Stimulated activated CD8-positive, alpha-beta memory T cell treated with anti-CD3 and anti-CD28 coated beads, Interleukin-12 subunit alpha, Interleukin-12 subunit beta, amount 100 ng/mL, for 1 hour (primary cell): Measurements from ENCODE around the gene OSGEP.
"Not testable (repeated sequence)": the region's sequence is repeated elsewhere in the genome, so short reads cannot be mapped to it uniquely, and the experiment has no call there.

ENCODE experiments used
- DNase-seq: peaks from one replicate; pipeline ENCODE4 v3.0.0-alpha.2; 2020; ENCODE audit warnings: low read depth

OSGEP gene

GRCh38 chr14:20469890-20470602 is 15.4 kb upstream of the OSGEP start:
- peak; percentile 33 for DNase-seq

DNA sequence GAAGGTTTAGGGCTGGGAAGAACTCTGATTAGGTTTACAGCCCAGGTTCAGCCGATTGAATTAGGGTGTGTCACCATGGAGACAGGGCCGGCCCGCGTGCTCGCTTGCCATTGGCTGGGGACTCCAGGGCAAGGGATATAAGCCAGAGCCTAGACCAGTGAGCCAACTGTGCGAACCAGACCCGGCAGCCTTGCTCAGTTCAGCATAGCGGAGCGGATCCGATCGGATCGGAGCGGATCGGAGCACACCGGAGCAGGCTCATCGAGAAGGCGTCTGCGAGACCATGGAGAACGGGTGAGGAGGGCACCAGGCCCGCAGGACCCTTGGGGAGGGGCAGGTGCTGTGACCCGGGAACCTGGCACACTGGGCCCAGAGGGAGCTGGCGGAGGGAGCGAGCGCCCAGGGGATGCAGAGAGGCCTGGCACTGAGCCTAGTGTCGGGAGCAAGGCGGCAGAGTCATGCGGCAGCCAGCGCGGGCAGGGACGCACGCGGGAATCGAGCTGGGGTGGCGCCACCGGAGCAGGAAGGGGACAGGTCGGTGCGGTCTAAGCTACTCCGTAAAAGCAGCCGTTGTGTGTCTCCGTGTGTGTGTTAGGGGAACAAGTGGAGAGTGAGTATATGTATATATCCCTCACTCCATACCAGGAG is 14.8 kb upstream of the OSGEP start, which contains the start of gene PNP:
Gene PNP (plus strand): TSS at position 165 of the 648 bp plus-strand sequence. CDS start 119 bp downstream, at position 284.
- DNase-seq = peak; percentile 78

GRCh38 chr14:20468764-20469241 is 14.2 kb upstream of the OSGEP start:
- DNase-seq = no peak

GRCh38 chr14:20461225-20462141 is 6.9 kb upstream of the OSGEP start, which contains the start of gene PIP4P1:
Gene PIP4P1, minus strand, starts transcription at chr14:20461434. Its CDS starts 109 bp downstream, at chr14:20461325.
- peak; percentile 97 for DNase-seq

- peak; percentile 18 for DNase-seq
Observed at GRCh38 chr14:20460458-20461224, 6.0 kb upstream of the OSGEP start.

- DNase-seq = no peak
Observed at GRCh38 chr14:20458031-20458789, 3.6 kb upstream of the OSGEP start.

DNA sequence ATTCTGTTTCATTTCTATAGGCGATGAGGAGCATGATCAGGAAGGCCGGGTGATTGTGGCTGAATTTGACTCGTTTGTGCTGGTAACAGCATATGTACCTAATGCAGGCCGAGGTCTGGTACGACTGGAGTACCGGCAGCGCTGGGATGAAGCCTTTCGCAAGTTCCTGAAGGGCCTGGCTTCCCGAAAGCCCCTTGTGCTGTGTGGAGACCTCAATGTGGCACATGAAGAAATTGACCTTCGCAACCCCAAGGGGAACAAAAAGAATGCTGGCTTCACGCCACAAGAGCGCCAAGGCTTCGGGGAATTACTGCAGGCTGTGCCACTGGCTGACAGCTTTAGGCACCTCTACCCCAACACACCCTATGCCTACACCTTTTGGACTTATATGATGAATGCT is 2.4 kb upstream of the OSGEP start:
- no peak for DNase-seq

DNA sequence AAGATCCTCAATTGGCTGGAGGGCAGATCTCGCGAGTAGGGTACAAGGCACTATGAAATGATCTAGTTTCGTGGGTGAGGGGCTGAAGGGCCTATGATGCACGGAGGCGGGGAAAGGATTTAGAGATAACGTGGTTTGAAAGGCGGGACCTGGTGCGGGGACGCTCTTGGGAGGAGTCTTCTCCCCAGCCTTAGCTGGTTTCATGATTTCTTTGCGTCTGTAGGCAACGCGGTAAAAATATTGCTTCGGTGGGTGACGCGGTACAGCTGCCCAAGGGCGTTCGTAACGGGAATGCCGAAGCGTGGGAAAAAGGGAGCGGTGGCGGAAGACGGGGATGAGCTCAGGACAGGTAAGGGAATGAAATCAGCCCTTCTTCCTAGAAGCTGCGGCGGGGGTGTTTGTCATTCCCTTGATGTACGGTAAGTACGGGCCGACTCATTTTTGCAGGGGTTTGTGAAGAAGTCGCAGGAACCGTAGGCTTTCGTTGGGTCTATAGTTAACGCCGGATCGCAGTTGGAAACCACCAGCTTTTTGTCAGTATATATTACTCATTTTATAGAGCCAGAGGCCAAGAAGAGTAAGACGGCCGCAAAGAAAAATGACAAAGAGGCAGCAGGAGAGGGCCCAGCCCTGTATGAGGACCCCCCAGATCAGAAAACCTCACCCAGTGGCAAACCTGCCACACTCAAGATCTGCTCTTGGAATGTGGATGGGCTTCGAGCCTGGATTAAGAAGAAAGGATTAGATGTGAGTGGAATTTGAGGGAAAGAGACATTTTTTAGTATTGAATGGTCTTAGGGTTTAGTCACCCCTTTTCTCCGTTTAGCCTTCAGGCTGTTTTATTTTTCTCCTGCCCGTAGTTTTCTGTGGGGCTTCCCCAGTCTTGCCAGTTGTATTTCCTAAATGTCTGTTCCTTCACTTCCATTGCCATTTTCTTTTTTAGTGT is 1.0 kb upstream of the OSGEP start:
- peak; percentile 8 for DNase-seq

DNA sequence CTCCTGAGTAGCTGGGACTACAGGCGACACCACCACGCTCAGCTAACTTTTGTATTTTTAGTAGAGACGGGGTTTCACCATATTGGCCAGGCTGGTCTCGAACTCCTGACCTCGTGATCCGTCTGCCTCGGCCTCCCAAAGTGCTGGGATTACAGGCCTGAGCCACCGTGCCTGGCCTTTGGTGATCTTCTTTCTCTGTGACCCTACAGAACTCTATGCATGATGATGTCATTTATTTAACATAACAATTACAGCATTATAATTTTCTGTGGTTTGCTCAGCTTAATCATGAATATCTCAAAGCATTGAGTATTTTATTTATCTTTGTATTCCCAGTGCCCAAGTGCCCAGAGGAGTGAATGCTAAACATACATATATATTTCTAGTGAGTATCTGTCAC is 1.8 kb downstream of the OSGEP start:
- DNase-seq = not testable (repeated sequence)

- no peak for DNase-seq
Observed at GRCh38 chr14:20446889-20447288, 7.7 kb downstream of the OSGEP start.

DNA sequence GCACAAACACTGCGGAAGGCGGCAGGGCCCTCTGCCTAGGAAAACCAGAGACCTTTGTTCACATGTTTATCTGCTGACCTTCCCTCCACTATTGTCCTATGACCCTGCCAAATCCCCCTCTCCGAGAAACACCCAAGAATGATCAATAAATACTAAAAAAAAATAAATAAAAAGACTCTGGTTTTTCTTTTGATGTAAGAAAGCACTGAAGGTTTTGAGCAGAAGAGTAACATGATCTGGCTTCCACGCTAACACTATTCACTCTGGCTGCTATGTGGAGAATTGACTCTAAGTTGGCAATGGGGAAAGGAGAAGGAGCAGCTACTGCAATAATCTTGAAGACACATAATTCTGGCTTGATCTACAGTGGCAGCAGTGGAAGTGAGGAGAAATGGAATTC is 11.0 kb downstream of the OSGEP start:
- DNase-seq = not testable (repeated sequence)

GRCh38 chr14:20441461-20441860 is 13.2 kb downstream of the OSGEP start:
- no peak for DNase-seq

GRCh38 chr14:20440882-20441281 is 13.7 kb downstream of the OSGEP start:
- DNase-seq = peak; percentile 2

GRCh38 chr14:20440465-20440864 is 14.1 kb downstream of the OSGEP start:
- DNase-seq = no peak

DNA sequence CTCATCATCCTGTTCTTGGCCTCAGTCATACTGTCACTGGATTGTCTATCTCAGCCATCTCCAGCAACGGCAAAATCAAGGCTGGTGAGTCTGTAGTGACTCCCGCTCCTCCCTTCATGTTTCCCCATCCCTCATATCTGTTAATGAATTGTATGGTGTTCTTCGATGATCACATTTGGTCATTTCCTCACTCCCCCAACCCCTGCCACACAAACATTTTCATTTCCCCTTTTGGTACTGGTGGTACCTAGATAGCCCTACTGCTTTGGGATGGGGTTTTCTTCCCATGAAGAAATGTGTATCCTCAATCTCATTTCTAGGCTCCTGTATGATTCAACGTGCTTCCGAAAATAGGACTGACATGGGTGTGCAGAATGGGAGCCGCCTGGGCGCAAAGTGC is 15.9 kb downstream of the OSGEP start:
- DNase-seq = no peak

- DNase-seq = no peak
Observed at GRCh38 chr14:20436363-20436755, 18.3 kb downstream of the OSGEP start.

GRCh38 chr14:20435582-20436362 is 18.8 kb downstream of the OSGEP start, which contains the start of gene KLHL33:
Gene KLHL33, minus strand, starts transcription at chr14:20436166. Its CDS starts 355 bp downstream, at chr14:20435811.
- DNase-seq = no peak

GRCh38 chr14:20434701-20435581 is 19.7 kb downstream of the OSGEP start:
- no peak for DNase-seq
